GM21717 (cell line): ENCODE results near the gene CTAGE1.

Experiments used
- ATAC-seq: cut with Tn5 transposase; IDR thresholded peaks from one replicate; pipeline ENCODE4 v1.9.1; 2021; ENCODE audit warnings: mild to moderate bottlenecking, moderate library complexity; ENCODE audit not compliant: unreplicated experiment

Gene CTAGE1

GRCh38 chr18:22439447-22439846, 21.7 kb upstream of the CTAGE1 start:
- no peak for ATAC-seq

DNA sequence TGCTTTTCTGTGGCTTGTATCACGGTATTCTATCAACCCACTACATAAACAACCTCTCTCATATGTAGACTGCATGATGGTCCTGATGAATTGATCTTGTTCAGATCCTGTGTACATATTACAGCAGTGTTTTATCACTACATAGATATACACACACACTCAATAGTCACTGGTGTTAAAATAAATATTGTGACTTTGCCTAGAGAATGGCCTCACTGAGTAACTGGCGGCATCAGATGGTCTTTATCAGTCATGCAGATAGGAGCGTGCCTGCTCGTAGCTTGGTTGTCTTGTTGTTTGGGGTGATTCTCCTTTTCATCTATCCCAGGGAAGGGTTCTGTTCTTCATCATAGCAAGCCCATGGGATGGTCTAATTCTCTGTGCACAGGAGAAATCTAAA, 18.4 kb upstream of the CTAGE1 start:
- ATAC-seq, result no peak

DNA sequence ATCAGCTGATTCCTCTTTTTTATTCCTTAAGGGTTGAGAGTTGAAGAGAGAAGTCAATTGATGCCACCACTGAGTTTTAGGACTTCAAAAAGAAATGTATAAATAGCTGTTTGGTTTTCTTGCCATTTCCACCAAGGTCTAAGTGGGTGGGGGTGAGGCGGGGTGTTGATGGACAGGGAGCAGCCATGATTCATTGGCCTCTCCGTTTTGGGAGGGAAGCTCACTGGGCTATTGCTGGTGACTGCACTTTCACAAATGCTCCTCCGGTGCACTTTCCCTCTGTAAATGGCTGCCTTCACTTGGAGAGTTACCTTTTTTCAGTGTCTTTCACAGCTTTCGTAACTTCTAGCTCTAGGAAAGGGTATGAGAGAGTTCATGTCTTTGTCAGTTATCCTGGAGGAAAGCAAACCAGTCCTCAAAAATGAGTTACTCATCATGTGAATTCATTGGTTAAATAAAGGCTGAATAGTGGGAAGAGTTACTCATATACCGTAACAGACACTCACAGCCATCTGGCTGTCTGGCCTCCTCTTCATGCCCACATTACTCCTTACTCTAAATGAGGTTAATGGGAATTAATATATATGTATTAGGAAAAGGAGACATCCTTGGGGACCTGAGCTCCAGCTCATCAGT, 17.4 kb upstream of the CTAGE1 start:
- no peak for ATAC-seq

GRCh38 chr18:22433956-22434355, 16.2 kb upstream of the CTAGE1 start:
- ATAC-seq, result no peak

DNA sequence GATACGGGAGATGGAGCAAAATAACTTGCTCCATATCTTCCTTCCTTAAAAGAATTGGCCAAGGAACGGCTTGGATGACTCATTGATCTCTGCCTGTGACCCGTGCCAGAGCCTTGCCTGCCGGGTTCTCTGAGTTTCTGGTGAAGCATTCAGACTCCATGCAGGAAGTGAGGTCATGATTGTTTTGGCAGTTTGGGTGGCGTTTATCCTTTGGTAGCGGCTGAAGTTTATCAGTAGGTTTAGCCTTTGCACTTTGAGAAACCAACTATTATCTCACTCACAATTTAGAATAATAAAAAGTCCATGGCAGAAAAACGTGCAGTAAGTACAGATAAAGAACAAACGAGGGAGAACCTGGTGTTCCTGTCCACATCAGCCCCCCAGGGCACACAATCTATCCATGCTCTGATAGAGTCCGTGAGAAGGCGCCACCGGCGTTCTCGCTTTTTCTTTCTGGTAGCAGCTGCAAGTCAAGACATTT, 15.0 kb upstream of the CTAGE1 start:
- no peak for ATAC-seq

- ATAC-seq, result no peak
Observed at GRCh38 chr18:22429564-22429963, 11.8 kb upstream of the CTAGE1 start.

DNA sequence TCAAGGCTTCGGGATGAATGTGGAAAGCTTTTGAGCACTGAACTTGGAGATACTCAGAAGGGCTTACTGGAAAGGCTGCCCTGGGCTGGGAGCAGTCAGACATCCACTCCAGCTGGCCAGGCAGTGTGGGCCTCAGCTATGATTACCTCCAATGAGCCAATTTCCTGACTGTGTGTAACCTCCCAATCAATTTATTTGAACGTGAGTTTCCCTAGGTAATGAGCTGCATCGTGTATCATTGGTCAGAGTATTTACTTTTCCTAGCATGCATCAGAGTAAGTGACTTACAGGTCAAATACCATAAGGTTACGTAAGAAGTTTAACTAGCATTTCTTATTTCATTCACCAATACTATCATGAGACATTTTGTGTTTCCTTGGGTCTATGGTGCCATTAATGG, 11.0 kb upstream of the CTAGE1 start:
- no peak for ATAC-seq

GRCh38 chr18:22427822-22428549, 10.3 kb upstream of the CTAGE1 start:
- ATAC-seq, result no peak

- ATAC-seq, result no peak
Observed at GRCh38 chr18:22424565-22424963, 6.8 kb upstream of the CTAGE1 start.

GRCh38 chr18:22423878-22424564, 6.3 kb upstream of the CTAGE1 start:
- ATAC-seq, result no peak

GRCh38 chr18:22422909-22423548, 5.3 kb upstream of the CTAGE1 start:
- no peak for ATAC-seq

DNA sequence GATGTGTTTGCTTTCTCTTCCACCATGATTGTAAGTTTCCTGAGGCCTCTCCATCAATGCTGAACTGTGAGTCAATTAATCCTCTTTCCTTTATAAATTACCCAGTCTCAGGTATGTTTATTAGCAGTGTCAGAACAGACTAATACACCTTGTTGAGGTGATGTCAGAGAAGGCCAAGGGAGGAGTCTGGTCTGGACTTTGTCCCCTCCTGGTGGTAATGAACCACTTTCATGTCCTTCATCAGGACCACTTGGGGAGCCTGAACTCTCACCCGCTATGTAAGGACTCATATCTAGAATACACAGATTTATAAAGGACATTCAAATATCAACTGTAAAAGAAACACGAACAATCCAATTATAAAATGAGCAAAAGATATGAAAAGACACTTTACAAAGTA, 2.9 kb upstream of the CTAGE1 start:
- ATAC-seq, result no peak

DNA sequence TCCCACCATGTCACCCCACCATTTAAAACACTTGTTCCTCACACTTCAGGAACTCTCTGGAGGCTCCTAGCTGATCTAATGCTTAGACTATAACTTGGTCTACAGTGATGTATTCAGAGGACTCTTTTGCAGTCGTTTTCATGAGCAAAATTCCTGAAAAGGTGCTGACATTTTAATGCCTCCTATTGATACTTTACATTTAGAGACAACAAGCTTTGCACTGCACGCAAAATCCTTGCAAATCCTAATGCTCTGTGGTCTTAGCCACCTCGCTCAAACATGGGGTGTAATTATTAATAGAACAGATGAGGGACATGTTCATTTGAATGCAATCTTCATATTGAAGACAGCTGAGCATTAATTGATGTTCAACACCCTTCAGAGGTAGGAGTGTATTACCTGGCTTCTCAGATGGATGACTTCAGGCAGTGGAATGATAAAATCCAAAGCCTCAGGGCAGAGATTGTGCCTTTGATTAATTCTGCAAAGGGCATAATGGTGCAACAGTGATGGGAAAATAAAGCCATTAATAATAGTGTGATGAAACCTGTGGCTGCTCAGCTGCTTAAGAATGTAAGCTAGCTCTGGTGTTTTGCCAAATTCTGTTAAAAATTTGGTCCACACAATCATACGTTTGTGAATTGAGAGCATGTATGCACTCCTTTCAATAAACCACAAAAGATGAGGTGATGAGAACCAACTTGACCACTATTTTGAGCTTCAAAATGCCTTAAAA, 5.4 kb downstream of the CTAGE1 start:
- no peak for ATAC-seq

GRCh38 chr18:22411446-22411845, 6.3 kb downstream of the CTAGE1 start:
- ATAC-seq, result no peak

DNA sequence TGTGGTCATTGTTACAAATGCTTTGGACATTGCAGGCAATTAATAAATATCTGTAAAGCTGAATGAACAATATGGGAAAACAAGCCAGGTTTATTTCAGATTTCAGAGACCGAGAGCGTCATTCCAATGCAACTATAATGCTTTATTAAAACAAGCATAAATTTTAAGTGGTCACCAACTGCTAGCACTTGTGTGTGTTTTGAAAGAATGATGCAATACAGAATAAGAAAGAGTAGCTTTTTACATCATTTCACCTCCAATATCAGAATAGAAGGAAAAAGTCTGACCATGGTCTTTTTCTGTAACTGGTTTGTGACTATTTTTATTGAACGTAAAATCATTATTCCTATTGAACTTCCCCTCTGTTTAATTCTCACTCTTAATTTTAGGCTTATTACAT, 7.6 kb downstream of the CTAGE1 start:
- ATAC-seq, result no peak

- ATAC-seq, result no peak
Observed at GRCh38 chr18:22409445-22409844, 8.3 kb downstream of the CTAGE1 start.

DNA sequence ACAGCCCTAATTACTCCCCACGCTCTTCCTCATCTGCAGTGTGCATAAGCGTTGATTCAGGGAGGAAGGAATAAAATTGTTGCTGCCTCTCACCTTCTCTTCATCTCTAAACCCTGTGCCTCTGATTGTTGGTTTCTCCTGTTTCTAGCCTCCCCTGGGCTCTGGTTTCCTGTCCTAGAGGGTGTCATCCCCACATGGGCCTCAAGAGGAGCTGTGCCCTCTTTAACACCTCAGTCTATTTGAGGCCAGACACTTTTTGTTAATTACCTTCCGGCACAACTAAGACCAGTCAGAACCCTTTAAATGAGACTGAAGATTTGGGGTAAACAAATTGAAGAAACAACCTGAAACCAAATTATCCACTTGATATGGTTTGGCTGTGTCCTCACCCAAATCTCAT, 9.7 kb downstream of the CTAGE1 start:
- no peak for ATAC-seq

DNA sequence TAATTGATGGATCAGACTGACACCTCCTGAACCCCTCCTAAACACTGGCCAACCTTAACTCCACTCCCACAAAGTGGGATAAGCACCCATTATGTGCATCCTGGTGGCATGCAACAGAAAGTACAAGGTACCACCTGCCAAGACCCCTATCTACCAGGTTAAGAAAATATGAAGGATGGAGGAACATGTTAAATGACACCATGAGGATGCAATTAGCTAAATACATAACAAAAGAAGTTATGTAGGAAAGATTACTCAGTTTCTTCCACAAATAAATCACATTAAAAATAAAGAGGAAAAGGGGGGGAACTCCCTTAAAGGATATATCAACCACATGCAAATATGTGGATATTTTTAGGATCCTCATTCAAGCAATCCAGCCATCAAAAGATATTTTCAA, 12.6 kb downstream of the CTAGE1 start:
- ATAC-seq, result no peak

DNA sequence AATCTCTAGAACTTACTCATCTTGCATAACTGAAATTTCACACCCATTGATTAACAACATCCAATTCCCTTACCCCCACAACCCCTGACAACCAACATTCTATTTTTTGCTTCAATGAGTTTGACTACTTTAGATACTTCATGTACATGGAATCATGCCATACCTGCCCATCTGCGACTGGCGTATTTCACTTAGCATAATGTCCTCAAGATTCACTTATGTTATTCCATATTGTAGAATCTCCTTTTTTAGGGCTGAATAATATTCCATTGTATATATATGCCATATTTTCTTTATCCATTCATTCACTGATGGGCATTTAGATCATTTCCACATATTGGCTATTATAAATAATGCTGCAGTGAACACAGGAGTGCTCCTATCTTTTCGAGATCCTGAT, 13.8 kb downstream of the CTAGE1 start:
- ATAC-seq, result no peak

DNA sequence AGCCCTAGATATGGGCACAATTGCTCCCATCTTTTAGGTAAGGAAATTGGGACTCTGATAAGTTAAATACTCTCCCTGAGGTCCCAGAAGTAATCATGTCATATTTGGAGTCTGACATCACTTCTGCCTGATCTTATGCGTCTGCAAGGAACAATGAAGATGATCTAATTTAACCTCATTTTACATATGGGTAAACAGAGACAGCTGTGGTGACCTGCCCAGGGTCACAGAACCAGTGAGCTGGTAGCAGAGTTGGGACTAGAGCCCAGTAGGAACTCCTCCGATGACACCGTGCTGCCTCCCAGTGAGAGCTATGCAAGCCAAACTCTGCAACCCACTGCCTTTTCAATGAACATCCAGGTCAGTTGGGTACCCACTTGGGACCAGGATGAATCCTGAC, 17.8 kb downstream of the CTAGE1 start:
- ATAC-seq, result no peak

GRCh38 chr18:22398464-22398863, 19.3 kb downstream of the CTAGE1 start:
- ATAC-seq, result no peak
